Measurements from ENCODE around the gene NEK6. TPM values are rescaled to one million over a fixed set of nuclear protein-coding genes. Genes with fewer than 3 reads are reported as not detected.

NEK6 gene
- total RNA-seq, 1 donor from 2014 or later: 24.4 TPM

DNA sequence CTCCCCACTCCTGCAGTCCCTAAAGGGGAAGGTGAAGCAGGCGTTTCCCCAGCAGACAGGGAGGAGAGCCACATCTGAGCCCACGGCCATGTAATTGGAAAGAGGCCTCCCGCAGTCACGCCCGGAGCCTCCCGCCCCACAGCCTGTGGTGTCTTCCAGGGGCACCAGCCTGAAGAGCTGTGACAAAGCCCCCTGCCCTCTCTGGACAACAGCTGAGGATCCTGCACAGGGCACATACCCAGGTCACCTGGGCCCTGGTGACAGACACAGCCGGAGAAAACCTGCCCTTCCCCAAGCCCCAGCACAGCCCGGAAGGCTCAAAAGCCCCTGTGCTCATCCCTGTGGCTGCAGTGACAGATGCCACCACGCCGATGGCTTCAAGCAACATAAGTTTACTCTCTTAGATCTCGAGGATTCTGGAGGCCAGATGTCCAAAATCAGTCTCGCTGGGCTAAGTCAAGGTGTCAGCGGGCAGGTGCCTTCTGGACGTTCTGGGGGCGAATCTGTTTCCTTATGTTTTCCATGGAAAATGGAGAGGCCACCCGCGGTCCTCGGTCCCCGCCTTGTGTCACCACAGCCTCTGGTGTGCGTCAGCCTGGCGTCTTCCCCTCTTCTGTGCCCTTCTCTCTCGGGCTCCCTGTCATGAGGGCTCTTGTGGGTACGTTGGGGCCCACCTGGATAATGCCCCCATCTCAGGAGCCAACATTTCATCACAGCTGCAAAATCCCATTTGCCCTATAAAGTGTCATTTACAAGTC, 86.0 kb downstream of the NEK6 start:
- no peak for DNase-seq (ENCODE audit: low spot score, unreplicated experiment)
- TF ChIP-seq, protein P1, sequence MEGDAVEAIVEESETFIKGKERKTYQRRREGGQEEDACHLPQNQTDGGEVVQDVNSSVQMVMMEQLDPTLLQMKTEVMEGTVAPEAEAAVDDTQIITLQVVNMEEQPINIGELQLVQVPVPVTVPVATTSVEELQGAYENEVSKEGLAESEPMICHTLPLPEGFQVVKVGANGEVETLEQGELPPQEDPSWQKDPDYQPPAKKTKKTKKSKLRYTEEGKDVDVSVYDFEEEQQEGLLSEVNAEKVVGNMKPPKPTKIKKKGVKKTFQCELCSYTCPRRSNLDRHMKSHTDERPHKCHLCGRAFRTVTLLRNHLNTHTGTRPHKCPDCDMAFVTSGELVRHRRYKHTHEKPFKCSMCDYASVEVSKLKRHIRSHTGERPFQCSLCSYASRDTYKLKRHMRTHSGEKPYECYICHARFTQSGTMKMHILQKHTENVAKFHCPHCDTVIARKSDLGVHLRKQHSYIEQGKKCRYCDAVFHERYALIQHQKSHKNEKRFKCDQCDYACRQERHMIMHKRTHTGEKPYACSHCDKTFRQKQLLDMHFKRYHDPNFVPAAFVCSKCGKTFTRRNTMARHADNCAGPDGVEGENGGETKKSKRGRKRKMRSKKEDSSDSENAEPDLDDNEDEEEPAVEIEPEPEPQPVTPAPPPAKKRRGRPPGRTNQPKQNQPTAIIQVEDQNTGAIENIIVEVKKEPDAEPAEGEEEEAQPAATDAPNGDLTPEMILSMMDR (IDR thresholded peaks at IDR 0.05; ENCODE audit: unreplicated experiment): no peak
- Mint-ChIP-seq H3K9me3 (ENCODE audit: low read depth) (no peaks in the 10 kb centered on the region), H3K36me3 (ENCODE audit: insufficient read depth) (no peaks in the 10 kb centered on the region), H3K27me3 (no peaks in the 10 kb centered on the region), H3K27ac (peak overlapping the region; percentile 81), H3K4me1 (ENCODE audit: low read depth) (no peaks in the 10 kb centered on the region), H3K4me3 (ENCODE audit: low read depth) (no peak overlapping the region)

DNA sequence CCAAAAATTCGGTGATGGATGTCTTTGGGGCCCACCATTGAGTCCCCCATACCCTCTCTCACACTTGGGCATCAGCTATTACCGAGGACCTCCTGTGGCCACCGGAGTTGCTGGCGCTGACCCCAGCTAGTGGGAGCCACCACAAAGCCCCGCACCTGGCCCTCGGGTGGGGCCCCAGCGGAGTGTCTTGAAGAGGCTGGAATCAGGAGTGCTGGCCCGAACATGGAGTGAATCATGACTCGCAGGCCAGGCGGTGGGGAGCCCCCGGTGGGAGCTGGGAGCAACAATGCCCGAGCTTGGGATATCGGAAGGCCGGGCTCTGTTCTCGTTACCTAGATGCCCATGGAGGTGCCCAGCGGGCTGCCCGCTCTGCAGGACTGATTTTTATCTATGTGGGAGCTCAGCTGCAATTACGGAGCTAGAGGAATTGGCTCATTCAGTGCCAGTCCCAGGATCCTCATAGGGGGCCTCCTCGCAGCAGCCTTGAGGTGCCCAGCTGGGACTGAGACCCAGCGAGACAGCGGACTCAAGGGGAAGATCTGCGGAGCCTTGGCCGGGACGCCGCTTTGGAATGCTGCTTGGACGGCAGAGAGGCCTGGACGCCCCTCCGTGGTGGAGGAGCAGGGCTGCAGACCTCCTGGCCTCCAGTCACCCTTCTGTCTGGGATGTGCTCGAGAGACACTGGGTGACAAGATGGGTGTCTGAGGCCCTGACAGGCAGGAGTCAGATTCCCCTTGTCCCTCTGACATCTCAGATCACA, 86.7 kb downstream of the NEK6 start:
- Mint-ChIP-seq H3K27ac (peak overlapping the region; percentile 81), H3K4me1 (ENCODE audit: low read depth) (no peaks in the 10 kb centered on the region), H3K27me3 (no peaks in the 10 kb centered on the region), H3K9me3 (ENCODE audit: low read depth) (no peaks in the 10 kb centered on the region), H3K36me3 (ENCODE audit: insufficient read depth) (no peaks in the 10 kb centered on the region), H3K4me3 (ENCODE audit: low read depth) (no peak overlapping the region)
- TF ChIP-seq, protein P1 (IDR thresholded peaks at IDR 0.05; ENCODE audit: unreplicated experiment): no peak
- no peak for DNase-seq (ENCODE audit: low spot score, unreplicated experiment)

DNA sequence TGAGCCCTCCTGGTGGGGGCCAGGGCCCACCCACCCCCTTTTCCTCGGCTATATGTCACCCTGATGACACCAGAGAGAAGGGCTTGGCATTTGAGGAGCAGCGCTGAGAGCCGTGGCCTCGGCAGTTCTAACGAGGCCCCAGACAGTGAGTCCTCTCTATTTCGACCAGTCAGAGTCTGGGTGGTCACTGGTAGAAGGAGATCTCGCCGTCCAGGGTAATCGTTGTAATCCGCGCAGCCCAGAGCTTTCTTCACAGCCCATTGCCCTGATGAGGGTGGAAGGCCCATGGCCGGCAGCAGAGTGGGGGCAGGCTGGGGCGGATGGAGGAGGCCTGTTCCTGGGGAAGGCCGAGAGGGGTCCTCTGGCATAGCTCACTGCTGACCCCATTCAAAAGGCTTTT, 87.3 kb downstream of the NEK6 start:
- Mint-ChIP-seq H3K27ac (no peak overlapping the region), H3K27me3 (no peaks in the 10 kb centered on the region), H3K4me1 (ENCODE audit: low read depth) (no peaks in the 10 kb centered on the region), H3K36me3 (ENCODE audit: insufficient read depth) (no peaks in the 10 kb centered on the region), H3K9me3 (ENCODE audit: low read depth) (no peaks in the 10 kb centered on the region), H3K4me3 (ENCODE audit: low read depth) (no peak overlapping the region)
- DNase-seq (ENCODE audit: low spot score, unreplicated experiment): no peak
- TF ChIP-seq, protein P1 (IDR thresholded peaks at IDR 0.05; ENCODE audit: unreplicated experiment): no peak

DNA sequence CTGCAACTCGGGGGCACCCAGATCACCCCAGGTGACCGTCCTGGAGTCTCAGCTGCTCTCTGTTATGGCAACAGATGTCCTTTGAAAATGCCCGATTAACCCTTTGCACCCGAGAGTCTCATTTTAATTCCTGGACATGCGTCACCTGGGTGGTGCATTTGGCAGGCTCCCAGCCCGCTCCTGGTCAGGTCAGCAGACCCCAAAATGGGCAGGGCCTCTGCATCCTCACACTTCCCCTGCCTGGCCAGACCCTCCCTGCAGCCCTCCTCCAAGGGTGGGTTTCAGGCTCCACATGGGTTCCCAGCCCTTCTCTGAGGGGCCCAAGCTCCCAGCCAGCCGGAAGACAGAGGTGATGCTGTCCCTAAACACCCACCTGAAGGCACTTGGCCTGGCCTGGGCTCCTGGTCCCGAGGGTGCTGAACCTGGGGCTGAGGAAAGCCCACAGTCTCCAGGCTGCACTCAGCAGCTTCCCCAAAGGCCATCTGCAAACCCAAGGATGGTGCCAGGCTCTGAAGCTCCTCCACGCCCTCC, 88.1 kb downstream of the NEK6 start:
- no peak for DNase-seq (ENCODE audit: low spot score, unreplicated experiment)
- Mint-ChIP-seq H3K27ac (no peak overlapping the region), H3K4me1 (ENCODE audit: low read depth) (peaks cover 2% of the 10 kb centered on the region), H3K9me3 (ENCODE audit: low read depth) (no peaks in the 10 kb centered on the region), H3K4me3 (ENCODE audit: low read depth) (no peak overlapping the region), H3K27me3 (no peaks in the 10 kb centered on the region), H3K36me3 (ENCODE audit: insufficient read depth) (peaks cover 2% of the 10 kb centered on the region)
- TF ChIP-seq, protein P1 (IDR thresholded peaks at IDR 0.05; ENCODE audit: unreplicated experiment): no peak

DNA sequence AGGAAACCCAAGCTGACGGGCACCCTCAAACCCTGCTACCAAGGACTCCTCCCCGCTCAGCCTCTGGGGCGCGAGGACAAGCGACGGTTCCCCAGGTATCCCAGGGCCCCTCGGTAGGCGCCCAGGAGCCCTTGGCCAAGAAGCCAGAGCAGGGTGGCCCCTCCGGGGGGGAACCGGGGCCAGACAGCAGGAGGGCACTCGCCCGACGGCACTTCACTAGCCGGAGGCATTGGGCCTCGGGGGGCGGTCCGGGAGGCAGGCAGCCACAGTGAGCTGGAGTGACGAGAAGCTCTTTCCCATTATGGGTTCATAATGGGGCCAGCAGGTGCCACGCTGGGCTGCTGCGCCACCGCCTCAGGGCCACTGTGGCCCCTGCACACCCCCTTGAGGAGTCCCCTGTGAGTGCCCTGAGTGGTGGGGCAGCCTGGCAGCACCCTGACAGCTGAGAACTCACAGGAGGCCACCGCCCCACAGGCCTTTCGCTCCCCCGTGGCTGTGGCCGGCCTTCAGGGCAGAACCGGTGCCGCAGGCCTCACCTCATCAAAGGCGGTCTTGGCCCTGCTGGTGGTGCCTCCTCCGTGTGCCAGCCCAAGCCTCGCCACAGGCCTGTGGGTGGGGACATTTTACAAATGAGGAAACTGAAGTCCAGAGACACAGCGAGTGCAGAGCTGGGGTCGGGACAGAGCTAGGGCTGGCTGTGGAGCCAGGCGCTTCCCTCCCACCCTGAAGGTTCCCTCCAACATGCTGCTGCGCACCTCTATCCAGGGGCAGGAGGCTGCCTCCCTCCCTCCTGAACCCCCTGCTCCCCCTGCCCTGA, 88.8 kb downstream of the NEK6 start:
- Mint-ChIP-seq H3K27me3 (no peaks in the 10 kb centered on the region), H3K4me3 (ENCODE audit: low read depth) (no peak overlapping the region), H3K27ac (no peak overlapping the region), H3K36me3 (ENCODE audit: insufficient read depth) (peaks cover 7% of the 10 kb centered on the region), H3K4me1 (ENCODE audit: low read depth) (peaks cover 8% of the 10 kb centered on the region), H3K9me3 (ENCODE audit: low read depth) (no peaks in the 10 kb centered on the region)
- no peak for DNase-seq (ENCODE audit: low spot score, unreplicated experiment)
- TF ChIP-seq, protein P1 (IDR thresholded peaks at IDR 0.05; ENCODE audit: unreplicated experiment): no peak

All from progenitor cell of endocrine pancreas (in vitro differentiated cells).